GM12865 (cell line): Measurements from ENCODE around the gene LY6G5C.

Experiments used
- DNase-seq: peaks from one replicate; pipeline ENCODE4 v3.0.0; 2010; ENCODE audit warnings: low read depth
- H3K4me3 ChIP-seq: 2 replicates; pipeline ENCODE4 v1.5.1; 2011; ENCODE audit warnings: mild to moderate bottlenecking, low read depth, low read length, control low read depth
- CTCF ChIP-seq: IDR thresholded peaks from 2 replicates; pipeline ENCODE4 v1.5.1; 2011; ENCODE audit warnings: low read length, control low read depth, low read depth, inconsistent platforms; ENCODE audit not compliant: insufficient read depth; ENCODE audit errors: missing control alignments

LY6G5C gene

DNA sequence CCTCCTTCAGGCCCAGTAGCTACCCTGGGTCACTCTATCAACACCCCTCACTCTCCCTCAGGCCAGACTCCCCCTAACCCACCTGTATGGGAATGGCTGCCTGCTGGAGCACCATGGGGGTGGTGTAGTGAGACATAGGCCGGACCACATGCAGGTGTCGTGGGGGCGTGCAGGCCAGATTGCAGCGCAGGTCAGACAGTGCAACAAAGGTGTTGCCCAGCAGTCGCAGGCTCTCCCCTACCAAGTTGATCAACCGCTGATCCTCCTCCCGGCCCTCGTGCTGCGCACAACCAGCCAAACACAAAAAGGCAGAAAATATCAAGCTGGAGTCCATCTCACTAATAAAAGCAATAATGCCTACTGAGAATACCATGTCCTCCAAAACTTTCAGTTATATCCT, 35.5 kb downstream of the LY6G5C start:
- H3K4me3 ChIP-seq, result no peak overlapping the region
- DNase-seq, result no peak
- no peak for TF ChIP-seq CTCF

DNA sequence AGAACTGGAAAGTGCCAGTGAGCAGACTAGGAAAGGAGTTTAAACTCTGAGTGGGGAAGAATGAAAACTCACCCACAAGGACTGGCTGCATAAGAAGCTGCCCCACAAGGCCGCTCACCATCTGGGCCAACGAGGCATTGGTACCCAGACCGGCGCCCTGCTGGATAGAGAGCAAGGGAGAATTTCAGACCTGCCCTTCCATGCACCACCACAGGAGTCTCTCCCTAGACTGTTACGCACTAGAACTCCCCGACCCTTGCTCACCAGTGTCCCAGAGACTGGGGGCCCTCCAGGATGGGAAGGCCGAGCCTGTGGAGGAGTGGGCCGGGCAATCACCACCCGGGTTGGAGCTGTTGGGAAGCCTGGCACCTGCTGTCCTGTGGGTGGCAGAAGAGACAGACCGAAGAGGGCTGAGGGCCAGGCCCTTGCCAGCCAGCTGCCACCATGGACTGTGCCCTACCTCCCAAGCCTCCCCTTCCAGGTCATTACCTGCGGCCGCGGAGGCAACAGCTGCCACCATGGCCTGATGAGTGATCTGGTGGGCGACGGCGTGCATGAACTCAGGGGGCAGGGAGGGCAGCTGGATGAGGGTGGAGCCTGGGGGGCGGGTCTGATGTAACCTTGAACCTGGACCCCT, 36.9 kb downstream of the LY6G5C start:
- no peak overlapping the region for H3K4me3 ChIP-seq
- DNase-seq, result no peak
- TF ChIP-seq CTCF, result no peak

- no peak for TF ChIP-seq CTCF
- DNase-seq, result no peak
- H3K4me3 ChIP-seq, result no peak overlapping the region
Measured at GRCh38 chr6:31642798-31643570, 37.9 kb downstream of the LY6G5C start.

- DNase-seq, result no peak
- TF ChIP-seq CTCF, result no peak
- no peak overlapping the region for H3K4me3 ChIP-seq
Measured at GRCh38 chr6:31641370-31641769, 39.5 kb downstream of the LY6G5C start.

GRCh38 chr6:31640612-31641011, 40.3 kb downstream of the LY6G5C start:
- no peak overlapping the region for H3K4me3 ChIP-seq
- TF ChIP-seq CTCF, result no peak
- DNase-seq, result no peak

DNA sequence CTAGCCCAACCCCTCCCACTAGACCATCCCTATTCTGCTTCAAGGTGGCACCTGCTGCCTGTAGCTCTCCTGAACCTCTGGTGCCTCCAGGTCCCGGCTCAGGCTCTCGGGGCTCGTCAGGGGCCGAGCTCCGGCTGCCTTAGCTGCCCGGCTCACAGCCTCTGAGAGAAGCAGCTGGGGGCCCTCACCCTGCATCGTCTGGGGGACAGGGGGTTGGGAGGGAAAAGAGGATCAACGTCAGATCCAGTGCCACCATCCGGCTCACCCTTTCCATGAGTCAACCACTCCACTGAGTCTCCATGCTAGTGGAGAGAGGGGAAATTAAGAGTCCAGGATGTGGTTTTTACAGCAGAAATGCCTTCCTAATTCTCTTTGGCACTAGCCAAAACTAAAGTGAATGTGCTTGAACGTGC, 41.4 kb downstream of the LY6G5C start:
- DNase-seq, result no peak
- TF ChIP-seq CTCF, result no peak
- no peak overlapping the region for H3K4me3 ChIP-seq
